ENCODE data around the gene PDE3A. TPM values are rescaled to one million over a fixed set of nuclear protein-coding genes. Genes with fewer than 3 reads are reported as not detected.

PDE3A gene
- total RNA-seq, 1 experiment from 2014 or later: 19.9 TPM

DNA sequence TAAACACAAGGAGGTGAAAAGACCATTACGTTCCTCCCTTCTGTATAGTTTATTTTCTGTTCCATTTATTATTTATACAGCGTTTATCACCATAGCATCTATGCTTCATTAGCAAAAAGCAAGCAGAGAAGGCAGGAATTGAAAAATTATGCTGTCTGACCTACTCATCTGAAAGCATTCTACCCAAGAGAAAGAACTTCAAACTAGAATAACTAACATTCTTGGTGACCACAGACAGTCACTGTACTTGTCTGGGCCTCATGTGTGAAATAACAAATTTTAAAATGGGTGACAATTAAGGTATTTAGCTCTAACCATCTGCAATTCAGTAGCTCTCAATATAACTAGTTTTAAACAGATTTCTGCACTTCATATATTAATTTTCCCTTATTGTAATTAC lies 29.3 kb upstream of the PDE3A start:
- CTCF ChIA-PET: no interaction called here
- TF ChIP-seq, protein P1, sequence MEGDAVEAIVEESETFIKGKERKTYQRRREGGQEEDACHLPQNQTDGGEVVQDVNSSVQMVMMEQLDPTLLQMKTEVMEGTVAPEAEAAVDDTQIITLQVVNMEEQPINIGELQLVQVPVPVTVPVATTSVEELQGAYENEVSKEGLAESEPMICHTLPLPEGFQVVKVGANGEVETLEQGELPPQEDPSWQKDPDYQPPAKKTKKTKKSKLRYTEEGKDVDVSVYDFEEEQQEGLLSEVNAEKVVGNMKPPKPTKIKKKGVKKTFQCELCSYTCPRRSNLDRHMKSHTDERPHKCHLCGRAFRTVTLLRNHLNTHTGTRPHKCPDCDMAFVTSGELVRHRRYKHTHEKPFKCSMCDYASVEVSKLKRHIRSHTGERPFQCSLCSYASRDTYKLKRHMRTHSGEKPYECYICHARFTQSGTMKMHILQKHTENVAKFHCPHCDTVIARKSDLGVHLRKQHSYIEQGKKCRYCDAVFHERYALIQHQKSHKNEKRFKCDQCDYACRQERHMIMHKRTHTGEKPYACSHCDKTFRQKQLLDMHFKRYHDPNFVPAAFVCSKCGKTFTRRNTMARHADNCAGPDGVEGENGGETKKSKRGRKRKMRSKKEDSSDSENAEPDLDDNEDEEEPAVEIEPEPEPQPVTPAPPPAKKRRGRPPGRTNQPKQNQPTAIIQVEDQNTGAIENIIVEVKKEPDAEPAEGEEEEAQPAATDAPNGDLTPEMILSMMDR (IDR thresholded peaks at IDR 0.05; ENCODE audit: unreplicated experiment): no peak
- intact Hi-C loops (cut with micrococcal nuclease; ENCODE audit: unreplicated experiment): no loop called here
- Mint-ChIP-seq H3K27me3 (ENCODE audit: unreplicated experiment) (no peaks in the 10 kb centered on the region), H3K4me1 (ENCODE audit: low read depth, unreplicated experiment) (no peaks in the 10 kb centered on the region), H3K27ac (ENCODE audit: unreplicated experiment) (no peak overlapping the region), H3K4me3 (ENCODE audit: low read depth, unreplicated experiment) (no peak overlapping the region), H3K36me3 (ENCODE audit: insufficient read depth, unreplicated experiment) (no peaks in the 10 kb centered on the region), H3K9me3 (ENCODE audit: low read depth, unreplicated experiment) (no peaks in the 10 kb centered on the region)
- BruUV-seq (replicated peaks): no TSS peak
- DNase-seq: no peak

DNA sequence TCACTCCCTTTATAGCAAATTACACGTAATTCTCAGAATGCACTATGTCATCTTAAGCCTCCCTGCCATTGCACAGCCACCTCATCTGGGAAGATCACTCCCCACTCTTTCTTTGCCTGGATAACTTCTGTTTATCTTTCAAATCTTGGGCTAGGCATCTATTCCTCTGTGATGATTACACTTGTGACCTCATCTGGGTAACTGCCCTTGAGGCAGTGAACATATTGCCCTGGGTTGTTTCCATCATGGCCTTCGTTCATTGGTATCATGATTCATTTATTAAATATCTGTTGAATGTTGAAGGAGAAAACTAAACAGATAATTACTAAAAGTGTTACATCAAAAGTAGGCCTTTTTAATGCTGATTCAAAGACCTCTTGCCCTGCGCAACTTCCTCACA lies 26.2 kb upstream of the PDE3A start:
- BruUV-seq (replicated peaks): no TSS peak
- H3K9me3 Mint-ChIP-seq (ENCODE audit: low read depth, unreplicated experiment): no peaks in the 10 kb centered on the region
- TF ChIP-seq, protein P1 (IDR thresholded peaks at IDR 0.05; ENCODE audit: unreplicated experiment): no peak
- H3K36me3 Mint-ChIP-seq (ENCODE audit: insufficient read depth, unreplicated experiment): no peaks in the 10 kb centered on the region
- intact Hi-C loops (cut with micrococcal nuclease; ENCODE audit: unreplicated experiment): no loop called here
- H3K27ac Mint-ChIP-seq (ENCODE audit: unreplicated experiment): no peak overlapping the region
- no peaks in the 10 kb centered on the region for H3K4me1 Mint-ChIP-seq (ENCODE audit: low read depth, unreplicated experiment)
- CTCF ChIA-PET: no interaction called here
- DNase-seq: no peak
- no peaks in the 10 kb centered on the region for H3K27me3 Mint-ChIP-seq (ENCODE audit: unreplicated experiment)
- H3K4me3 Mint-ChIP-seq (ENCODE audit: low read depth, unreplicated experiment): no peak overlapping the region

DNA sequence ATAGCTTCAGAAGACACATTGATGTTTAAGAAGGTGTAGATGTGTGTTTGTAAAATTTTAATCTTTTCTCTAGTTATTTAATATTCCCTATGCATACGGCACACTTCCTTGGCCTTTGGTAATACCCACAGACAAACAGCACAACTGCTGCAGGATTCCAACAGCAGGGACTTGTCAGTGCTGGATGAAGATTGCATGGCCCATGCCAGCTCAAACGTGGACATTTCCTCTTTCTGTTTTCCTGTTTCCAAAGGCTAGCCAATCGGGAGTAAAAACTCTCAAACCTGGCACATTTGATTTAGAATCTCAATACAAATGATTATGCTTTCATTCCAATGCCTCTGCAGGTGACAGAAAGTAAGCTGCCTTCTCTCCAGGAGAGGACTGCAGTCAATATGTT lies 22.5 kb upstream of the PDE3A start:
- H3K9me3 Mint-ChIP-seq (ENCODE audit: low read depth, unreplicated experiment): peaks cover 4% of the 10 kb centered on the region
- no peaks in the 10 kb centered on the region for H3K36me3 Mint-ChIP-seq (ENCODE audit: insufficient read depth, unreplicated experiment)
- BruUV-seq (replicated peaks): no TSS peak
- TF ChIP-seq, protein P1 (IDR thresholded peaks at IDR 0.05; ENCODE audit: unreplicated experiment): no peak
- H3K27ac Mint-ChIP-seq (ENCODE audit: unreplicated experiment): no peak overlapping the region
- no peaks in the 10 kb centered on the region for H3K27me3 Mint-ChIP-seq (ENCODE audit: unreplicated experiment)
- no peak for DNase-seq
- CTCF ChIA-PET: no interaction called here
- H3K4me3 Mint-ChIP-seq (ENCODE audit: low read depth, unreplicated experiment): no peak overlapping the region
- intact Hi-C loops (cut with micrococcal nuclease; ENCODE audit: unreplicated experiment): no loop called here
- H3K4me1 Mint-ChIP-seq (ENCODE audit: low read depth, unreplicated experiment): no peaks in the 10 kb centered on the region

- no peak for DNase-seq
- no peak overlapping the region for H3K27ac Mint-ChIP-seq (ENCODE audit: unreplicated experiment)
- BruUV-seq (replicated peaks): no TSS peak
- H3K4me3 Mint-ChIP-seq (ENCODE audit: low read depth, unreplicated experiment): no peak overlapping the region
- TF ChIP-seq, protein P1 (IDR thresholded peaks at IDR 0.05; ENCODE audit: unreplicated experiment): no peak
- H3K27me3 Mint-ChIP-seq (ENCODE audit: unreplicated experiment): no peaks in the 10 kb centered on the region
- H3K4me1 Mint-ChIP-seq (ENCODE audit: low read depth, unreplicated experiment): no peaks in the 10 kb centered on the region
- intact Hi-C loops (cut with micrococcal nuclease; ENCODE audit: unreplicated experiment): no loop called here
- peaks cover 4% of the 10 kb centered on the region for H3K9me3 Mint-ChIP-seq (ENCODE audit: low read depth, unreplicated experiment)
- CTCF ChIA-PET: no interaction called here
- H3K36me3 Mint-ChIP-seq (ENCODE audit: insufficient read depth, unreplicated experiment): no peaks in the 10 kb centered on the region
Observed at GRCh38 chr12:20350026-20350425, 18.3 kb upstream of the PDE3A start.

- TF ChIP-seq, protein P1 (IDR thresholded peaks at IDR 0.05; ENCODE audit: unreplicated experiment): no peak
- Mint-ChIP-seq H3K4me1 (ENCODE audit: low read depth, unreplicated experiment) (no peaks in the 10 kb centered on the region), H3K9me3 (ENCODE audit: low read depth, unreplicated experiment) (peaks cover 4% of the 10 kb centered on the region), H3K36me3 (ENCODE audit: insufficient read depth, unreplicated experiment) (no peaks in the 10 kb centered on the region), H3K27me3 (ENCODE audit: unreplicated experiment) (no peaks in the 10 kb centered on the region), H3K4me3 (ENCODE audit: low read depth, unreplicated experiment) (no peak overlapping the region), H3K27ac (ENCODE audit: unreplicated experiment) (no peak overlapping the region)
- CTCF ChIA-PET: no interaction called here
- no peak for DNase-seq
- no TSS peak for BruUV-seq (replicated peaks)
- intact Hi-C loops (cut with micrococcal nuclease; ENCODE audit: unreplicated experiment): no loop called here
Observed at GRCh38 chr12:20350495-20350894, 17.8 kb upstream of the PDE3A start.
